ENCODE data around the gene NUTM2B.
"Not testable (repeated sequence)": the region's sequence is repeated elsewhere in the genome, so short reads cannot be mapped to it uniquely, and the experiment has no call there.

The NUTM2B gene

GRCh38 chr10:79720000-79720399 is 17.0 kb downstream of the NUTM2B start:
- FAIRE-seq, result not testable (repeated sequence)

GRCh38 chr10:79726620-79727019 is 23.6 kb downstream of the NUTM2B start:
- DNase-seq (ENCODE audit: low spot score); FAIRE-seq: not testable (repeated sequence)

More at GRCh38 chr10:79720000-79720399, 17.0 kb downstream of the NUTM2B start:
- not testable (repeated sequence) for DNase-seq (ENCODE audit: low spot score)

- FAIRE-seq, result not testable (repeated sequence)
Measured at GRCh38 chr10:79744844-79745243, 41.8 kb downstream of the NUTM2B start.

GRCh38 chr10:79748510-79748909 is 45.5 kb downstream of the NUTM2B start:
- FAIRE-seq, result not testable (repeated sequence)

More at GRCh38 chr10:79744844-79745243, 41.8 kb downstream of the NUTM2B start:
- not testable (repeated sequence) for DNase-seq (ENCODE audit: low spot score)

GRCh38 chr10:79753601-79754000 is 50.6 kb downstream of the NUTM2B start:
- DNase-seq (ENCODE audit: low spot score); FAIRE-seq: not testable (repeated sequence)

More at GRCh38 chr10:79748510-79748909, 45.5 kb downstream of the NUTM2B start:
- DNase-seq (ENCODE audit: low spot score), result not testable (repeated sequence)

- not testable (repeated sequence) for FAIRE-seq; DNase-seq (ENCODE audit: low spot score)
Measured at GRCh38 chr10:79758297-79758993, 55.4 kb downstream of the NUTM2B start.
